HG02943 (cell line): ENCODE results near the gene TRIM2.
"Not testable (repeated sequence)": the region's sequence is repeated elsewhere in the genome, so short reads cannot be mapped to it uniquely, and the experiment has no call there.

Experiments used
- ATAC-seq: cut with Tn5 transposase; IDR thresholded peaks from one replicate; pipeline ENCODE4 v1.9.1; 2021; ENCODE audit warnings: mild to moderate bottlenecking, low read depth, moderate library complexity; ENCODE audit not compliant: unreplicated experiment

The TRIM2 gene

GRCh38 chr4:153186046-153186728 is 18.1 kb upstream of the TRIM2 start:
- ATAC-seq: no peak

GRCh38 chr4:153189016-153189801 is 15.0 kb upstream of the TRIM2 start:
- ATAC-seq: no peak

DNA sequence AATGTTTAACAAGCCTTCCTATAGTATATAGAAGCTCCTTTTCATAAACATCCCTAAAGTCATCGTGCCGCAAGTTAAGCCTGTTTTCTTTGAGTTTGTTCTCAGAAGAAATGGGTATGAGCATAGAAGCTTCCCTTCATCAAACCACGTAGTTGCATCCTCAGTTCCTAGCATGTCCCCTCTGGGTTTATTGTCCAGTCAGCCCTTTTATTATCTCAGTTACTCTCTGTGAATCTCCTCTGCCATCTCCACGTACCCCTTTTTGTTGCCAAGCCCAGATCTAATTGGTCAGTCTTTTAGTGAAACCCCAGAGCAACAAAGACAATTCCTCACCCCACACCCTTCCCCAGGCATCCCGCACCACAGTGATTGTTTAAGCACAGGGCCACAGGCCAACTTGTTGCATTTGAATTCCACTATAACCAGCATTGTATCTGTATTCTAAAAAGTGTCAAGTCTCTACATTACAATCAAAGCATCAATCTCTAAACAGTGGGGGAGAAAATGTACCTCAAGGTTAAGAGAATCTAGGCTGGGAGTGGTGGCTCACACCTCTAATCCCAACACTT is 12.4 kb upstream of the TRIM2 start:
- ATAC-seq: no peak

DNA sequence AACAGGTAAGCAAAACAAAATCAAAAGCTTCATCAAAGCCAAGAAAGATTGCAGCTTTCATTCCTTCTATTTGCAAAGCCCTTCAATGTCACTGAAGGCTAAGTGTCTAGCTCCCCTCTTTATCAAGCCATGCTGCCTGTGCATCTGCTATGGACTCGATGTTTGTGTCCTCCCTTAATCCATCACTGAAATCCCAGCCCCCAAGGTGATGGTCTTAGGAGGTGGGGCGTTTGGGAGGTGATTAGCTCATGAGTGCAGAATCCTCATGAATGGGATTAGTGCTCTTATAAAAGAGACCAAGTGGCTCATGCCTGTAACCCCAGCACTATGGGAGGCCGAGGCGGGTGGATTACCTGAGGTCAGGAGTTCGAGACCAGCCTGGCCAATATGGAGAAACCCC is 6.9 kb upstream of the TRIM2 start:
- no peak for ATAC-seq

DNA sequence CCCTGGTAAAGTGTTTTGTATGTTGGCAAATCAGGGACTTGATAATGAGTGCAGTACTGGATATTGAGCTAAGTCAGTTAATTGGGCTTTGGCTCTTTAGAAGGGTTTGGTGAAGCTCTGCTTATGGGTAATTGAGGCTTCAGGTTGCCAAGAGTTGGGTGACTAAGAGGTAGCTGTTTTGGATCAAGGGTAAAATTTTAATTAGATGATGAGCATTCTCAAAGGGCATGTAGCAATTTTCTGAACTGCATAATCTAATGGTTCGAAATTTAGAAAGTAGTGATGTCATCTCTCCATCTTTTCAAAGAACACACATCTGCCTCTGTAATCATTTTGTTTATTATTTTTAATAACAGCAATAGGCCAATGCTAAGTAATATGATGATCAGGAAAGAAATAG is 5.5 kb upstream of the TRIM2 start:
- no peak for ATAC-seq

DNA sequence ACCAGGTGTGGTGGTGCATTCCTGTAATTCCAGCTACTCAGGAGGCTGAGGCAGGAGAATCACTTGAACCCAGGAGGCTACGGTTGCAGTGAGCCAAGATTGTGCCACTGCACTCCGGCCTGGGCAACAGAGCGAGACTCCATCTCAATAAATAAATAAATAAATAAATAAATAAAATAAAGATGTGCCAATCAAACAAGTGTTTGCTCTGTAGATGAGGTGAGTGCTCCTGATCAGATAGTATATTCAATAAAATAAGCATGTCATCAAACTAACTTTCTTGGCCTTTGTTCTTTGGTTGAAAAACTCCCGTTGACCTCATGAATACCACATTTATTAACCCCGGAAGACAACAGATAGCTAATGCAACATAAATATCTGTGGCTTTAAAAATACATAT is 497 bp upstream of the TRIM2 start:
- ATAC-seq: not testable (repeated sequence)

- no peak for ATAC-seq
These were observed 745 bp downstream of the TRIM2 start for GRCh38 chr4:153204728-153205648.

GRCh38 chr4:153205757-153206156 is 1.5 kb downstream of the TRIM2 start:
- no peak for ATAC-seq

DNA sequence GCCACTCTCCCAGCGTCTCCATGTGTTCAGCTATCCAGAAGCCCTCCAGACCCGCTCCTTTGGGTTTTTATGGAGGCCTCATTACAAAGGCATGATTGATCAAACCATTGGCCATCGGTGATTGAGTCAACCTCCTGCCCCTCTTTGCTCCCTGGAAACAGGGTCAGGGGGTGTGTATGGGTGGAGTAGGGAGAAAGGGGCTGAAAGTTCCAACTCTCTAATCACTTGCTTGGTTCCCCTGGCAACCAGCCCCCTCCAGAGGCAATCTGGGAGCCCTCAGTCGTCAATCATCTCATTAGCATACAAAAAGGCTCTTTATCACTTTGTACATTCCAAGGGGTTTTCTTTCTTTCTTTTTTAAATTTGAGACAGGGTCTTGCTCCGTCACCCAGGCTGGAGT is 2.3 kb downstream of the TRIM2 start:
- no peak for ATAC-seq

- no peak for ATAC-seq
These were observed 2.8 kb downstream of the TRIM2 start for GRCh38 chr4:153207027-153207426.

GRCh38 chr4:153207567-153207966 is 3.3 kb downstream of the TRIM2 start:
- no peak for ATAC-seq

- ATAC-seq: no peak
These were observed 5.2 kb downstream of the TRIM2 start for GRCh38 chr4:153209410-153209809.

DNA sequence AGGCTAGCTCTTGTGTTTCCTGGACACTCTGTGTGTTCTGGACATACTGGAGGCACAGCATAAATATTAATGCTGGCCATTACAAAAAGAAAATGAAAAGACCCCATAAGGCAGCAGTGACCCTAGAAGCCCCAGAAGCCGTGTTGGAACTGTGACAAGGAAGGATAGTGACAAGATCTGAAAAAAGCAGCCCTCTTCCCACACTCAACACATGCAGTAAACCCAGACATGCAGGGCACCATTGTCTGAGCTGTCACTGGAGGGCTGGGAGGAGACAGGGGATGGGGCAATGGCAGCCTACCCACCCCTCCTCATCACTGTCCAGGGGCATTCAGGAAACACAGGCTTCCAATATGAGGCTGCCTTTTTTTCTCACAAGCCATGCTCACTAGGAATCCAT is 6.5 kb downstream of the TRIM2 start:
- ATAC-seq: no peak

DNA sequence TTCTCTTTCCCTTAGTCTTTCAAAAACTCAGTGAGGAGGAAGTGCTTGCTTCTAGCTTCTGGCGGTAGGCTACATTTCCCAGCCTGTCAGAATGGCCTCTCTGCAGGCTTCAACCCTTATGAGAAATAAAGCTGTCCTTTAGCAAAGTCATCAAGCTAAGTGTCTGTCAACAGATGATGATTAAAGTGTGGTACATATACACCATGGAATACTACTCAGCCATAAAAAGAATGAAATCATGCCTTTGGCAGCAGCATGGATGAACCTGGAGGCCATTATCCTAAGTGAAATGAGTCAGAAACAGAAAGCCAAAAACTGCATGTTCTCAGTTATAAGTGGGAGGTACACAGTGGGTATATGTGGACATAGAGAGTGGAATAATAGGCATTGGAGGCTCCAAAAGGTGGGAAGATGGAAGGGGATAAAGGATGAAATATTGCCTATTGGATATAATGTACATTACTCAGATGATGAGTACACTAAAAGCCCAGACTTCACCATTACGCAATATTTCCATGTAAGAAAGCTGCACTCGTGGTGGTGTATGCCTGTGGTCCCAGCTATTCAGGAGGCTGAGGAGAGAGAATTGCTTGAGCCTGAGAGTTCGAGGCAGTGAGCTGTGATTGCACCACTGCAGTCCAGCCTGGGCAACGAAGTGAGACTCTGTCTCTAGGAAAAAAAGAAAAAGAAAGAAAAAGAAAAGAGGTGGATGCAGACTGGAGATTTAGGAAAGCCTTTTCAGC is 7.9 kb downstream of the TRIM2 start:
- ATAC-seq: no peak

- no peak for ATAC-seq
These were observed 8.5 kb downstream of the TRIM2 start for GRCh38 chr4:153212736-153213135.

DNA sequence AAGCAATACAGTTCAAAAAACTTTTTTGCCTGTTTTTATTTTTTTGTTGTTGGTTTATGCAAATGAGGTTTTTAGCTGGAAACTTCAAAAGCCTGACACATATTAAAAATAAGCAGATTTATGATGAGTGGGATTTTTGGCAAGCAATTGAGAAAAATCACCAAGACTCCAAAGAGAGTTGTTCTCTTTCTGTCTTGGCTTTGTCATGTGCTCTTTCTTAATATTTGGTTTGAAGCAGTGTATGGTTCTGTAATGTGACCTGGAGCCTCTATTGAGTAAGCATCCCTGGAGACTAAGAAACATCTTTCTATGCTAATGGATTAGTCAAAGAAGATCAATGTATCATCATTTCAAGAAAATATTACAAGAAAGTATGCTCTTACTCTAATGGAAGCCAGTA is 11.7 kb downstream of the TRIM2 start:
- ATAC-seq: no peak

GRCh38 chr4:153216546-153216945 is 12.3 kb downstream of the TRIM2 start:
- no peak for ATAC-seq

- ATAC-seq: no peak
These were observed 13.2 kb downstream of the TRIM2 start for GRCh38 chr4:153217440-153217839.

DNA sequence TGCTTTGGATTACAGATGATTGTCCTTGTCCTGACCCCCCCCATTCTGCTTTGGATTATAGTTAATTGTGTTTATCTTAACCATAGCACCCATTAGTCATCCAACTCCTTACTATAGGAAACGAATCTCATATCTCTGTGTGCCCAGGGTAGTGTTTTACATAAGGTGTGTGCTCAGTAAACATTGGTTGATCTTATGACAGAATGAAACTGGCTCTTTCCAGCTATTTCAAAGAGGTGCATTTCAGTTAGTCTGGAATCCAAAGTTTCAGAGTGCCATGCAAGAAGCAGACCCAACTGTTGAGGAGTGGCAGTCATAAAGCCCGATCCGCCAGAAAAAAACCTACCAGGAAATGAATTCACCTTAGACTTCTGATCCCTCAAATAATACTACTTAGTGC is 14.7 kb downstream of the TRIM2 start:
- ATAC-seq: no peak
